Measurements from ENCODE around the gene BMERB1.

- no peak for TF ChIP-seq GATA2 (IDR thresholded peaks at IDR 0.05; ENCODE audit: low read depth, low read length)
- TF ChIP-seq GATA3 (IDR thresholded peaks at IDR 0.05; ENCODE audit: low read depth, low read length) = no peak
Observed at GRCh38 chr16:15517743-15518377, 83.5 kb downstream of the BMERB1 start.

All from SH-SY5Y (cell line).